ENCODE measurements around the gene CTSH.
"Not testable (repeated sequence)": the region's sequence is repeated elsewhere in the genome, so short reads cannot be mapped to it uniquely, and the experiment has no call there.

Gene CTSH

GRCh38 chr15:78872155-78872971, 72.5 kb downstream of the CTSH start, which contains the start of gene MORF4L1:
Gene MORF4L1 (plus strand): TSS chr15:78872890. CDS start chr15:78873018, 128 bp downstream.
- DNase-seq, result peak; percentile 96 to 100 (median 97)
- intact Hi-C loops (cut with DNase I), result no loop called here

GRCh38 chr15:78871483-78872127, 73.2 kb downstream of the CTSH start:
- intact Hi-C loops (cut with DNase I); DNase-seq: not testable (repeated sequence)
